Stimulated activated CD4-positive, alpha-beta T cell treated with anti-CD3 and anti-CD28 coated beads, TNF-alpha, amount 100 ng/mL, for 48 hours (primary cell): ENCODE results near the gene NUDT14.

Experiments
- DNase-seq, 3 donors: peaks; one replicate each; pipeline ENCODE4 v3.0.0-alpha.2; 2020; ENCODE audit warnings: low read depth in 3 of 3

The NUDT14 gene

GRCh38 chr14:105159344-105159743, 21.8 kb downstream of the NUDT14 start:
- DNase-seq, result no peak

- no peak for DNase-seq
Observed at GRCh38 chr14:105158794-105159193, 22.3 kb downstream of the NUDT14 start.

- no peak for DNase-seq
Observed at GRCh38 chr14:105157872-105158271, 23.2 kb downstream of the NUDT14 start.

- DNase-seq, result no peak
Observed at GRCh38 chr14:105156414-105157375, 24.4 kb downstream of the NUDT14 start.

- no peak for DNase-seq
Observed at GRCh38 chr14:105155681-105156413, 25.3 kb downstream of the NUDT14 start.

GRCh38 chr14:105155071-105155651, 26.0 kb downstream of the NUDT14 start:
- no peak for DNase-seq

- DNase-seq, result no peak
Observed at GRCh38 chr14:105154476-105154871, 26.6 kb downstream of the NUDT14 start.

- DNase-seq, result no peak
Observed at GRCh38 chr14:105153739-105154475, 27.2 kb downstream of the NUDT14 start.

GRCh38 chr14:105153331-105153731, 27.8 kb downstream of the NUDT14 start:
- DNase-seq, result no peak

GRCh38 chr14:105152794-105153241, 28.3 kb downstream of the NUDT14 start:
- DNase-seq, result no peak

- no peak for DNase-seq
Observed at GRCh38 chr14:105151838-105152793, 29.0 kb downstream of the NUDT14 start.

- DNase-seq, result no peak
Observed at GRCh38 chr14:105151084-105151837, 29.9 kb downstream of the NUDT14 start.

GRCh38 chr14:105150368-105151083, 30.6 kb downstream of the NUDT14 start:
- DNase-seq, result no peak

GRCh38 chr14:105150026-105150367, 31.1 kb downstream of the NUDT14 start:
- no peak for DNase-seq

GRCh38 chr14:105149146-105149781, 31.8 kb downstream of the NUDT14 start:
- DNase-seq, result no peak

GRCh38 chr14:105148604-105149145, 32.4 kb downstream of the NUDT14 start:
- no peak for DNase-seq

GRCh38 chr14:105147671-105148603, 33.2 kb downstream of the NUDT14 start:
- no peak for DNase-seq
